HS-5 (cell line): ENCODE measurements around the gene TBXAS1.

Experiments
- DNase-seq: peaks from one replicate; pipeline ENCODE4 v3.0.0-alpha.2; 2012; ENCODE audit warnings: low read depth

The TBXAS1 gene

GRCh38 chr7:139829025-139829774 is at the start of gene TBXAS1:
Gene TBXAS1 (plus strand): TSS chr7:139829264. CDS start chr7:139829391, 127 bp downstream.
- DNase-seq, result no peak

DNA sequence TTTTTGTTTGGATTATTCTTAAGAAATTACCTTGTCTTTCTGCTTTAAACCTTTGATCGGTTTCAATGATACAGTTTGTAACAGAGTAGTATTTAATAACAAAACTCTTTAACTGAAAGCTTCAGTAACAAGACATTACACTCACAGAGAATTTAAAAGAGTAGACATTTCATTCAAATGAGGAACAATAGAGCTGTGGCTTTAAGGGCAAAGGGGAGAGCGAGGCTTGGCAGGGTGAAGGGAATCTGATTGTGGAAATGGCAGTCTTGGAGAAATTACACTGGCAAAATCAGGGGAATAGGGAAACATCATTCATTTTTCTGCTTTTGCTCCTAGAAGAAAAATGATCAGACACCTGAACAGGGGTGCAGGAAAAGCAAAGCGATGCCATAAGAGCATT is 46.1 kb upstream of the TBXAS1 start:
- no peak for DNase-seq

DNA sequence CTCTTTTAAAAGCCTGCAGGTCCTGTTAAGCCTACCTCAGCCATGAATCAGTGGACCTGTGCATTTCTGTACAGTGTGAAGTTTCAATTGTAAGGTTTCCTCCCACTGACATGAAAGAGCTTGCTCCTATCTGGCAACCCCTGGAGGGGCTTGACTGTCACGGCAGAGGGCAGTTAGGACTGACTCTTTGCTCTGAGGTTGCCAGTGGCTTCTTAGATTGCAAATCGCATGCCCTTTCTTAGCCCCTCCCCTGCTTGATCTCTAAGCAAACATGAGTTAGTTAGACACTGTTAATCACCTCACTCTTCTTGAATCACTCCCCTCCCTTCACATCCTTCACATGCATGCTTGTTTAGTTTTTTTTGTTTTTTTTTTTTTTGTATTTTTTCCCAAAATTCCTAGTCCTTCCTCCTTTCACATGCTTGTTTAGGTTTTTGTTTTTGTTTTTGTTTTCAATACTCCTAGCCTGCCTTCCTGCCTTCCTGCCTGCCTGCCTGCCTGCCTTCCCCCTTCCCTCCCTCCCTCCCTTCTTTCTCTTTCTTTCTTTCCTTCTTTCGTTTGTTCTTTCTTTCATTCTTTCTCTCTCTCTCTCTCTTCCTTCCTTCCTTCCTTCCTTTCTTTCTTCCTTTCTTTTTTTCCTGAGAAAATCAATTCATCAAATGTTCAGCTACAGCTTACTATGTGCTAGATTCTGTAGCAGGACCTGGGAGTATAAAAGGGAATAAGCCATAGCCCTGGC is 45.2 kb upstream of the TBXAS1 start:
- no peak for DNase-seq

GRCh38 chr7:139784648-139785047 is 44.4 kb upstream of the TBXAS1 start:
- DNase-seq, result no peak

DNA sequence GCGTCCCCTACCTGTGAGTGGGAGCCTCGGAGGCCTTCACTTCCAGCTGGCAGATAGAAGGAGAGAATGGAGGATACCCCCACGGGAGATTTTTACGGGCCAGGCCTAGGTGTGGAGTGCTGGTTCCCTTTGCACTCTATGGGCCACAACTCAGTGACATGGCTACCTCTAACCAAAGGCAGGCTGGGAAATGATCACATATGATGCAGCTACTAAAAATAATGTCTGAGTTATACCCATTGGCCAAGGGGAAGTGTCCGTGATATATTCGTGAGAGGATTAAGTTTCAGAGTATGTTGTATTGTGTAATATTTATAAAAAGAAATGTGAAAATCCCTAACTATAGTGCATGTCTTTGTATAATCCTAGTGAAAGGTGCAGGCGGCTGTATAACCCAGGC is 37.7 kb upstream of the TBXAS1 start:
- DNase-seq, result no peak

- DNase-seq, result no peak
Observed at GRCh38 chr7:139797607-139798006, 31.5 kb upstream of the TBXAS1 start.

DNA sequence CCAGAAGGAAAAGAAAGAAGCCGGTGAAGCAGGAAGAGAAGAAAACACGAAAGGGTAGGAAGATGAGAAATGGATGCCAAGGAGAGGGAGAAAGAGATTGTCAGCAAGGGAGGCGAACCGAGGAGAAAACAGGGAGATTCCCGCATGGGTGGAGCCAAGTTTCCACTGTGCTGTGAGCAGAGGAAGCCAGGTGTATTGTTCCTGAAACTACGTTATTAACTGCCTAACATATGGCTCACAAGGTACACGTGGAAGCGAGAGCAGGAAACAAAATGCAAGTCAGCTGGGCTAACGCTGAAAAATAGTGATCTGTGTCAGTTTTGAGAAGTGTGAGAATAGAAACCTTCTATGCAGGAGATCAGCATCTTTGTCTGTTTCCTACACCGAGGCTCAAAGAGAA is 30.8 kb upstream of the TBXAS1 start:
- no peak for DNase-seq

GRCh38 chr7:139798892-139799291 is 30.2 kb upstream of the TBXAS1 start:
- no peak for DNase-seq

- no peak for DNase-seq
Observed at GRCh38 chr7:139799586-139799985, 29.5 kb upstream of the TBXAS1 start.

DNA sequence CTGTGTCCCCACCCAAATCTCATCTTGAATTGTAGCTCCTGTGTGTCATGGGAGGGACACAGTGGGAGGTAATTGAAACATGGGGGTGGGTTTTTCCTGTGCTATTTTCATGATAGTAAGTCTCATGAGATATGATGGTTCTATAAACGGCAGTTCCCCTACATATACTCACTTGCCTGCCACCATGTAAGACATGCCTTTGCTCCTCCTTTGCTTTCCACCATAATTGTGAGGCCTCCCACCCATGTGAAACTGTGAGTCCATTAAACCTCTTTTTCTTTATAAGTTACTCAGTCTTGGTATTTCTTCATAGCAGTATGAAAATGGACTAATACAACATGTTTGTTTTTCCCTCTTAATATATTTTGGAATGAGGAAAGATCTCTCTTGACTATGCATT is 24.5 kb upstream of the TBXAS1 start:
- DNase-seq, result no peak

DNA sequence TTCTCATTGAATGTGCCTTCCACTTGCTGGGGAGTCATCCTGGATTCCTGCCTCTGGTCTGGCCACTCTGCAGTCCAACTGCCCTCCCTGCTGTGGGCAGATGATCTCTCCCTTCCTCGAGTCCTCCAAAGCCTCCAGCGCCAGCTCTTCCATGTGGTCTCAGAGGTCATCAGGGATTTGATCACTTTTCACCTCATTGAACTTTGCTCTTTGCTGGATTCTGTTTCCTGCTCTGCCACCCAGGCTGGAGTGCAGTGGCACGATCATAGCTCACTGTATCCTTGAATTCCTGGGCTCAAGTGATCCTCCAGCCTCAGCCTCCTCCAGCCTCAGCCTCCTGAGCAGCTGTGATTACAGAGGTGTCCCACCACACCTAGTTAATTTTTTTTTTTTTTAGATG is 22.1 kb upstream of the TBXAS1 start:
- no peak for DNase-seq

- no peak for DNase-seq
Observed at GRCh38 chr7:139808427-139808826, 20.6 kb upstream of the TBXAS1 start.

GRCh38 chr7:139808846-139809442 is 20.1 kb upstream of the TBXAS1 start:
- no peak for DNase-seq

DNA sequence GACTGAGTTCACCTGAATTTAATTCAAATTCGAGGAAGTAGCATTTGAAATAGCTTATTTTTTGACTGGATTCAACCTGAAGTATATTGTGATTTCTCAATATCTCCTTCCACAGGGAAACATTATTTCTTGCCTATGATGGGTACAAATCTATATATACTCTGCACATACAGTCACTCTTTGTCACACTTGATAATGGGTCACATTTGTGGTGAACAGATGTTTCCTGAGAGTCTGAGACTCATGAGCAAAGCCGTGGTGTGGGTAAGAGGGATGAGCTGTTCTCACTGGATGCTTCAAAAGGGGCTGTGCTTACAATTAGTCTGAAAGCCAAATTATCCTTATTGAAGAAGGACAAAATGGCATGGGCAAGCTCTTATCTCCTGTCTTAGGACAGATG is 18.0 kb upstream of the TBXAS1 start:
- no peak for DNase-seq

DNA sequence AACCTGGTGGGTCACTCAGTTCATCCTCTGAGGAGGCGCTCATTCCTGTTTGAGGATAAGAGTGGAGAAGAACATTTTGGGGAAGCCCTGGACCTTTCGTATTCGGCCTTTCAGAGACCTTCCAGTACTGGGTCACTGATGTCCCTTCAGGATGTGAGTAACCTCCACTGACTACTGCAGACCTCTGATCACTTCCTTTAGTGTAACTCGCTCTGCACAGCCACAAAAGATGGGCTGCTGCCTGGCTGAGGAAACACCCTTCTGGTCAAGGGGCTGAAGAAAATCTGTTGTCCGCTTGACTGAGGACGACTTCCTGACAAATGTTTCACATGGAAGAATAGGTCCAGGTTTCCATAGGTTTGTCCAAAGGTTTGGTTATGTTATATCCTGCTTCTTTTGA is 15.9 kb upstream of the TBXAS1 start:
- no peak for DNase-seq

- no peak for DNase-seq
Observed at GRCh38 chr7:139813689-139814088, 15.4 kb upstream of the TBXAS1 start.

- no peak for DNase-seq
Observed at GRCh38 chr7:139817249-139817648, 11.8 kb upstream of the TBXAS1 start.

- no peak for DNase-seq
Observed at GRCh38 chr7:139820089-139820488, 9.0 kb upstream of the TBXAS1 start.

GRCh38 chr7:139821349-139822105 is 7.5 kb upstream of the TBXAS1 start:
- no peak for DNase-seq

- DNase-seq, result no peak
Observed at GRCh38 chr7:139822855-139823254, 6.2 kb upstream of the TBXAS1 start.

- no peak for DNase-seq
Observed at GRCh38 chr7:139823959-139824521, 5.0 kb upstream of the TBXAS1 start.

- DNase-seq, result no peak
Observed at GRCh38 chr7:139825666-139826290, 3.3 kb upstream of the TBXAS1 start.
